Testis (tissue), 5 donors: Measurements from ENCODE around the gene TBC1D26. TPM values are rescaled to one million over a fixed set of nuclear protein-coding genes. Genes with fewer than 3 reads are reported as not detected.
A peak's percentile ranks its signal among the peaks of the same experiment; 100 is the strongest.
"Not testable (repeated sequence)": the region's sequence is repeated elsewhere in the genome, so short reads cannot be mapped to it uniquely, and the experiment has no call there.

ENCODE experiments used
- DNase-seq: peaks from one replicate; pipeline ENCODE4 v3.0.0-alpha.2; 2019
- H3K27ac ChIP-seq, 2 donors: fragments of 200-600 bp; sonication (generic); one replicate each; pipeline ENCODE4 v1.5.1; 2019
- H3K27me3 ChIP-seq: fragments of 200-600 bp; sonication (generic); one replicate; pipeline ENCODE4 v1.5.1; 2019
- H3K36me3 ChIP-seq: fragments of 200-600 bp; sonication (generic); one replicate; pipeline ENCODE4 v1.5.1; 2017; ENCODE audit warnings: low read depth; ENCODE audit errors: missing control alignments
- H3K4me1 ChIP-seq: fragments of 200-600 bp; sonication (generic); one replicate; pipeline ENCODE4 v1.5.1; 2019
- H3K4me3 ChIP-seq, 2 donors: fragments of 200-600 bp; sonication (generic); one replicate each; pipeline ENCODE4 v1.5.1; 2017 to 2019
- H3K9me3 ChIP-seq: fragments of 200-600 bp; sonication (generic); one replicate; pipeline ENCODE4 v1.5.1; 2017
- POLR2A ChIP-seq: fragments of 450-650 bp; IDR thresholded peaks from one replicate; pipeline ENCODE4 v1.6.1; 2017; ENCODE audit warnings: antibody characterized with exemption, mild to moderate bottlenecking, moderate library complexity
- WGBS, 2 donors: methylation state at CpG; one replicate each; pipeline ENCODE4 v1.1.5; 2018; 5-methylcytosine and 5-hydroxymethylcytosine counted together
- intact Hi-C: fragments of 100-400 bp; cut with DNase I; formaldehyde crosslinking; loops from one replicate; pipeline ENCODE4 v1.15.1; 2023; ENCODE audit warnings: low total_unique reads
- long read RNA-seq, 2 donors: transcript quantifications; one replicate each; lab custom pipeline, GENCODE V29; 2026
- polyA plus RNA-seq: library from polyadenylated mRNA; stranded (reverse); fragments of 350-450 nt; fragmentation: Illumina TruSeq; extraction: RNeasy Lipid Tissue Mini Kit (QIAGEN cat#74804); gene quantifications from one replicate; pipeline ENCODE4 v1.2.3, GENCODE V29; 2014; ENCODE audit warnings: low read depth, low replicate concordance; ENCODE audit not compliant: insufficient read depth
- total RNA-seq, 2 donors: library from RNA; depleted of rRNA; stranded (reverse); fragments of >200 nt; gene quantifications; one replicate each; pipeline ENCODE4 v1.2.3, GENCODE V29; 2016

The TBC1D26 gene
- total RNA-seq (10 to 100 TPM in 1 of 2 donors, 1 to 10 TPM in 1; 9.8 to 18.7 TPM), polyA plus RNA-seq (23.7 TPM)
- long read RNA-seq, donor 1: 0 reads
- long read RNA-seq, donor 2: 0 reads

- intact Hi-C loops, H3K9me3 ChIP-seq, H3K4me3 ChIP-seq, H3K36me3 ChIP-seq, DNase-seq, H3K27me3 ChIP-seq, H3K27ac ChIP-seq, H3K4me1 ChIP-seq: not testable (repeated sequence)
- 60 to 95% methylated on average over 3 to 8 of the region's 10 CpGs for WGBS, 2 donors
These were observed at the start of gene TBC1D26 for GRCh38 chr17:15731900-15732299. Gene TBC1D26 (plus strand): TSS chr17:15732283. CDS start chr17:15735349, 3,066 bp downstream.

DNA sequence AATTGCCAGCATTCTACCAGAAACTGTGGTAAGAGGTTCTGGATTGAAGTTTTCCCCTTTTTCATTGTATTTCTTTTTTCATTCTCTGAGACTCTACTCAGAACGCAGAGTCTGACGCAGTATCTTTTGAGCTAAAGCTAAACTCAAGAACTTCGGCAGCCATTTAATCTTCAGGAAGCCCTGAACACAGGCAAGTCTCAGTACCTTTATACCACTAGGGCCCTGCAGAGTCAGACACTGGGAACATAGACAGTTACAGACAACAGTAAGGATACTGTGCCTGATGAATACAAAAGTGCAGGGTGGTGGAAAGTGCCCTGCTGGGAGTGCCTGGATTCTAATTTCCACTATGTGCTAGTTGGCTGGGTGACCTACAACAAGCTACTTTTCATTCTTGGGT is 48.9 kb upstream of the TBC1D26 start:
- H3K27ac ChIP-seq, intact Hi-C loops, H3K9me3 ChIP-seq, H3K4me1 ChIP-seq, DNase-seq, H3K4me3 ChIP-seq, H3K36me3 ChIP-seq, H3K27me3 ChIP-seq: not testable (repeated sequence)
- WGBS, 2 donors: 76 to 82% methylated on average over 3 of the region's 3 CpGs

GRCh38 chr17:15683824-15684478 is 48.1 kb upstream of the TBC1D26 start, which contains the start of gene TRIM16:
Gene TRIM16 (minus strand): TSS chr17:15684311. CDS start chr17:15651609, 32,702 bp downstream.
- H3K4me1 ChIP-seq, H3K36me3 ChIP-seq, intact Hi-C loops, H3K27me3 ChIP-seq, H3K9me3 ChIP-seq, H3K27ac ChIP-seq: not testable (repeated sequence)
- 1 to 2% methylated on average over 27 to 32 of the region's 35 CpGs for WGBS, 2 donors
- peak; percentile 91 for DNase-seq
- H3K4me3 ChIP-seq: peak within 1 kb of the TSS; percentile 39 to 63

GRCh38 chr17:15687494-15687893 is 44.6 kb upstream of the TBC1D26 start:
- intact Hi-C loops, H3K4me1 ChIP-seq: not testable (repeated sequence)
- 100% methylated on average over 1 of the region's 1 CpG for WGBS, 2 donors

GRCh38 chr17:15698967-15699366 is 33.1 kb upstream of the TBC1D26 start:
- H3K4me1 ChIP-seq, H3K36me3 ChIP-seq, H3K27me3 ChIP-seq, DNase-seq, intact Hi-C loops, H3K9me3 ChIP-seq: not testable (repeated sequence)
- peak overlapping the region; percentile 53 to 66 for H3K4me3 ChIP-seq
- WGBS, 2 donors: 0% methylated on average over 3 of the region's 3 CpGs
- peak overlapping the region in 1 of 2 donors; percentile 58 for H3K27ac ChIP-seq

More at GRCh38 chr17:15687494-15687893, 44.6 kb upstream of the TBC1D26 start:
- H3K27me3 ChIP-seq, H3K4me3 ChIP-seq, H3K36me3 ChIP-seq, H3K27ac ChIP-seq, H3K9me3 ChIP-seq, DNase-seq: not testable (repeated sequence)

- intact Hi-C loops, H3K9me3 ChIP-seq, H3K27me3 ChIP-seq, H3K36me3 ChIP-seq, H3K4me1 ChIP-seq: not testable (repeated sequence)
- Histone ChIP-seq H3K27ac (peak within 1 kb of the TSS in 1 of 2 donors; percentile 58), H3K4me3 (peak within 1 kb of the TSS; percentile 53 to 66)
- peak; percentile 62 for TF ChIP-seq POLR2A
- DNase-seq: peak; percentile 100
- 0% methylated on average over 11 to 37 of the region's 44 CpGs for WGBS, 2 donors
These were observed 32.6 kb upstream of the TBC1D26 start, which contains the start of gene ZNF286A for GRCh38 chr17:15699413-15699924. Gene ZNF286A (plus strand): TSS chr17:15699752. CDS start chr17:15700330, 578 bp downstream.

GRCh38 chr17:15699937-15700336 is 32.1 kb upstream of the TBC1D26 start:
- H3K27ac ChIP-seq: peak overlapping the region in 1 of 2 donors; percentile 58
- H3K4me3 ChIP-seq: peak overlapping the region; percentile 53 to 66
- H3K4me1 ChIP-seq, H3K36me3 ChIP-seq, H3K9me3 ChIP-seq, intact Hi-C loops, DNase-seq, H3K27me3 ChIP-seq: not testable (repeated sequence)
- no CpG with 5 or more reads among the region's 21 CpGs for WGBS, 2 donors

- peak overlapping the region in 1 of 2 donors; percentile 20 for H3K4me3 ChIP-seq
- H3K27me3 ChIP-seq, H3K36me3 ChIP-seq, H3K27ac ChIP-seq, H3K4me1 ChIP-seq, H3K9me3 ChIP-seq, intact Hi-C loops: not testable (repeated sequence)
- WGBS, 2 donors: 61 to 92% methylated on average over 11 to 25 of the region's 33 CpGs
- DNase-seq: peak; percentile 25
These were observed 27.8 kb upstream of the TBC1D26 start for GRCh38 chr17:15704239-15704638.

DNA sequence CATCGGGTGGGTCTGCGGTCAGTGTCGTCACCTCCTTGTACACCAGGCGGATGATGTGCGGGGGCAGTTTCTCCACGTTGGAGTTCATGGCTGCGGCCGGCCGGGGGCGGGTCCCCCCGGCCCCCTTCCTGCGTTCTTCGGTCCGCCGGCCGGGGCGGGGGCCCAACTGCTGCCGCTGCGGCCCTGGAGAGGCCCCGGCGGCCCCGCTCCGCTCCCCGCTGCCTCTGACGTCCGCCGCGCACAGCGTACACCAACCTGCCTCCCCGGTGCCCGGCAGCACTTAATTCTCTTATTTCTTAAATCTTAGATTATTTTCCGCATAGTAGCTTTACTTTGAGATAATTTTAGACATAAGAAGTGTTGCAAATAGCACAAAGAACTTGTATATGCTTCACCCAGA is 27.3 kb upstream of the TBC1D26 start:
- H3K36me3 ChIP-seq, intact Hi-C loops, H3K4me1 ChIP-seq, H3K27me3 ChIP-seq, H3K27ac ChIP-seq, DNase-seq, H3K9me3 ChIP-seq: not testable (repeated sequence)
- 62 to 76% methylated on average over 16 to 32 of the region's 32 CpGs for WGBS, 2 donors
- H3K4me3 ChIP-seq: peak overlapping the region; percentile 16 to 20

GRCh38 chr17:15708879-15709278 is 23.2 kb upstream of the TBC1D26 start:
- not testable (repeated sequence) for DNase-seq

GRCh38 chr17:15716601-15717563 is 15.2 kb upstream of the TBC1D26 start:
- H3K4me3 ChIP-seq, DNase-seq, H3K4me1 ChIP-seq, H3K27me3 ChIP-seq, H3K36me3 ChIP-seq, intact Hi-C loops, H3K27ac ChIP-seq, H3K9me3 ChIP-seq: not testable (repeated sequence)
- 95 to 97% methylated on average over 9 to 11 of the region's 11 CpGs for WGBS, 2 donors

More at GRCh38 chr17:15708879-15709278, 23.2 kb upstream of the TBC1D26 start:
- 88 to 92% methylated on average over 3 of the region's 3 CpGs for WGBS, 2 donors
- H3K36me3 ChIP-seq, intact Hi-C loops, H3K4me3 ChIP-seq, H3K4me1 ChIP-seq, H3K27ac ChIP-seq, H3K9me3 ChIP-seq, H3K27me3 ChIP-seq: not testable (repeated sequence)
